Uterus (tissue), 2 donors: ENCODE results near the gene NRXN3.

Experiments
- POLR2A ChIP-seq, 2 donors: fragments of 450-650 bp; IDR thresholded peaks; one replicate each; pipeline ENCODE4 v1.6.1; 2016; ENCODE audit warnings: antibody characterized with exemption in 2 of 2, mild to moderate bottlenecking in 1 of 2, moderate library complexity in 1 of 2
- TF ChIP-seq, protein P1 (sequence below), 4 experiments: fragments of 200-600 bp in 2 of 4; fragments of 450-650 bp in 2 of 4; sonication (generic) in 2 of 4; IDR thresholded peaks; one replicate each; pipeline ENCODE4 v1.5.1; 2016 to 2019; ENCODE audit warnings: antibody characterized with exemption in 4 of 4, mild to moderate bottlenecking in 2 of 4, moderate library complexity in 1 of 4

DNA sequence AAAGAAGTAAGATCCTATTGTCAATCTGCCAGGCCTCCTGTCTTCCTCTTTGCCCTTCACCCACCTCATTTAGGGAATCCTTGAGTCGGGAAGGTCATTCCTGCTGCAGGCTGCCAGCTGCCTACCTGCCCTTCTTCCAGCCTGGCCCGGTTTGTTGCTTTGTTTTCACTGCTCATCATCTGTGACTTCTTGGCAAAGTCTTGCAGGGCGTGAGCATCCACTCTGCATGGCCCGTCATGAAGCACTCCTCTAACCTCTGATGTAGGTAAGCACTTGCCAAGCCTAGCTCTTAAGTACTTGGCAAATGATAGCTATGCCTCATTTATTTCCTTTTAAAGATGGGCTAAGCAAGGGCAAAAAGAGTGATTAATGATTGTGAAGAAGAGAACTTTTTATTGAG is 192.8 kb downstream of the NRXN3 start:
- TF ChIP-seq, protein P1, sequence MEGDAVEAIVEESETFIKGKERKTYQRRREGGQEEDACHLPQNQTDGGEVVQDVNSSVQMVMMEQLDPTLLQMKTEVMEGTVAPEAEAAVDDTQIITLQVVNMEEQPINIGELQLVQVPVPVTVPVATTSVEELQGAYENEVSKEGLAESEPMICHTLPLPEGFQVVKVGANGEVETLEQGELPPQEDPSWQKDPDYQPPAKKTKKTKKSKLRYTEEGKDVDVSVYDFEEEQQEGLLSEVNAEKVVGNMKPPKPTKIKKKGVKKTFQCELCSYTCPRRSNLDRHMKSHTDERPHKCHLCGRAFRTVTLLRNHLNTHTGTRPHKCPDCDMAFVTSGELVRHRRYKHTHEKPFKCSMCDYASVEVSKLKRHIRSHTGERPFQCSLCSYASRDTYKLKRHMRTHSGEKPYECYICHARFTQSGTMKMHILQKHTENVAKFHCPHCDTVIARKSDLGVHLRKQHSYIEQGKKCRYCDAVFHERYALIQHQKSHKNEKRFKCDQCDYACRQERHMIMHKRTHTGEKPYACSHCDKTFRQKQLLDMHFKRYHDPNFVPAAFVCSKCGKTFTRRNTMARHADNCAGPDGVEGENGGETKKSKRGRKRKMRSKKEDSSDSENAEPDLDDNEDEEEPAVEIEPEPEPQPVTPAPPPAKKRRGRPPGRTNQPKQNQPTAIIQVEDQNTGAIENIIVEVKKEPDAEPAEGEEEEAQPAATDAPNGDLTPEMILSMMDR (IDR thresholded peaks at IDR 0.05) = no peak
- no peak for TF ChIP-seq POLR2A (IDR thresholded peaks at IDR 0.05)
